Coronary artery (tissue), 2 donors: ENCODE data around the gene SLC44A3.

Experiments used
- DNase-seq: peaks from one replicate; pipeline ENCODE4 v3.0.0-alpha.2; 2017; ENCODE audit warnings: low spot score
- H3K27ac ChIP-seq, 2 donors: fragments of 200-600 bp; sonication (generic); one replicate each; pipeline ENCODE4 v1.5.1; 2016 to 2019
- H3K4me3 ChIP-seq: fragments of 200-600 bp; sonication (generic); 2 replicates; pipeline ENCODE4 v1.5.1; 2016; ENCODE audit warnings: mild to moderate bottlenecking, moderate library complexity
- TF ChIP-seq, protein P1 (sequence below): fragments of 200-600 bp; sonication (generic); IDR thresholded peaks from one replicate; pipeline ENCODE4 v1.5.1; 2019; ENCODE audit warnings: antibody characterized with exemption

The SLC44A3 gene

DNA sequence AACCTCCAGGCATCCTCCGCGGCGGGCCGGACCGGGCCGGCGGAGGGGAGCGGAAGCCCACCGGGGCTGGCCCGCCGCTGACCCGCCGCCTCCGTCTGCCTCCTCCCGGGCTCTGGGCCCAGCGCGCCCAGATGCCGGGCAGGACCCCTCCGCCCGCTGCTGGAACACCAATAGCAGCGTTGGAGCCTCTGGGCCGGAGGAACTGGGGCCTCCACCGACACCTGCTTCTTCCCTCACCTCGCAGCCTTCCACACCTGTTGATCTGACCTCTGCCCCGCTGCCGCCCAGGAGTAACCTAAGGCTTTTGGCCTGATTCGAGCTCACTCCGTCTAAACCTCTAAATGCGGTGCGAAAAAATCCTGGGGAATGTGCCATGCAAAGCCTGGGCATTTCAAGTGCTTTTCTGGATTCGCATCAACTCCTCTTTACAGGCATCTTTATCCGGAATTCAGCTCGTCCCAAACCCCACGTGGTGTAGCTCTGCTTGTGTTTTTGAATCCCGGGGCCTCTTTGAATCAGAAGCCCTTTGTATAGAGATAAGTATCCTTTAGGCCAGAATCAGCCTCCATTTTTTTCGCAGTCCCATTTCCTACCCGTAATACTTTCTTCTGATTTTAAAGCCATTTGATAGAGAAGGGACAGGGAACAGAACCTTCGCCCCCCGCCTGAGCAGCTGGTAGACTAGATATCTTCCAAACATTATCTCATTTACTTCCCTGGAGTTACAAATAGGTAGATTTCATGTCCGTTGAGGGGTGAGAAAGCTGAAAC lies 107.4 kb downstream of the SLC44A3 start:
- TF ChIP-seq, protein P1, sequence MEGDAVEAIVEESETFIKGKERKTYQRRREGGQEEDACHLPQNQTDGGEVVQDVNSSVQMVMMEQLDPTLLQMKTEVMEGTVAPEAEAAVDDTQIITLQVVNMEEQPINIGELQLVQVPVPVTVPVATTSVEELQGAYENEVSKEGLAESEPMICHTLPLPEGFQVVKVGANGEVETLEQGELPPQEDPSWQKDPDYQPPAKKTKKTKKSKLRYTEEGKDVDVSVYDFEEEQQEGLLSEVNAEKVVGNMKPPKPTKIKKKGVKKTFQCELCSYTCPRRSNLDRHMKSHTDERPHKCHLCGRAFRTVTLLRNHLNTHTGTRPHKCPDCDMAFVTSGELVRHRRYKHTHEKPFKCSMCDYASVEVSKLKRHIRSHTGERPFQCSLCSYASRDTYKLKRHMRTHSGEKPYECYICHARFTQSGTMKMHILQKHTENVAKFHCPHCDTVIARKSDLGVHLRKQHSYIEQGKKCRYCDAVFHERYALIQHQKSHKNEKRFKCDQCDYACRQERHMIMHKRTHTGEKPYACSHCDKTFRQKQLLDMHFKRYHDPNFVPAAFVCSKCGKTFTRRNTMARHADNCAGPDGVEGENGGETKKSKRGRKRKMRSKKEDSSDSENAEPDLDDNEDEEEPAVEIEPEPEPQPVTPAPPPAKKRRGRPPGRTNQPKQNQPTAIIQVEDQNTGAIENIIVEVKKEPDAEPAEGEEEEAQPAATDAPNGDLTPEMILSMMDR, result no peak
- DNase-seq, result no peak
- Histone ChIP-seq H3K4me3 (peak overlapping the region; percentile 92), H3K27ac (peak overlapping the region; percentile 94 to 100)

DNA sequence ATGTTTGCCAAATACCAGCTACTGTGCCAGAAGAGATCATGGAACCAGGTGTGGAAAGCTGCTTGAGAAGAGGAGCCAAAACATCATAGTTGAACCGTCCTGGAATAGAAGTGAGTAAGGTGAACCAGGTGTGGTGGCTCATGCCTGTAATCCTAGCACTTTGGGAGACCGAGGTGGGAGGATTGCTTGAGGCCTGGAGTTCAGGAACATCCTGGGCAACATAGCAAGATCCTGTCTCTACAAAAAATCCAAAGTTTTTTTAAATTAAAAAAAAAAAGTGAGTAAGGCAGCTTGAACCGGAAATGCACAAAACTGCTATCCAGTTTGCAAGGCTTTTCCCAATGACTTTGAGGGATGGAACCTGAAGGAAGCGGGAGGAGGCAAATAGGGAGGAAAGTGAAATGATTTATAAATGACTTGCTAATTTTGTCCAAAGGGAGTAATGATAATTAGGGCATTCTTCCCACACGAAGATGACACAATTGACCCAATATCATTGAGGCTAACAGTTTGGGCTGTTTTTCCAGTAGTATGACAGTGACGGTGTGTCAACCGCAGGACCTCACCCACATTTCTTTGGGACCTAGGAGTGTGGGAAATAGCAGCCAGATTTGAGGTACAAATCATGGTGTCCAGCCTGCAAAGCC lies 108.3 kb downstream of the SLC44A3 start:
- Histone ChIP-seq H3K27ac (peak overlapping the region; percentile 94 to 100), H3K4me3 (peak overlapping the region; percentile 92)
- DNase-seq, result no peak
- TF ChIP-seq, protein P1, result no peak

DNA sequence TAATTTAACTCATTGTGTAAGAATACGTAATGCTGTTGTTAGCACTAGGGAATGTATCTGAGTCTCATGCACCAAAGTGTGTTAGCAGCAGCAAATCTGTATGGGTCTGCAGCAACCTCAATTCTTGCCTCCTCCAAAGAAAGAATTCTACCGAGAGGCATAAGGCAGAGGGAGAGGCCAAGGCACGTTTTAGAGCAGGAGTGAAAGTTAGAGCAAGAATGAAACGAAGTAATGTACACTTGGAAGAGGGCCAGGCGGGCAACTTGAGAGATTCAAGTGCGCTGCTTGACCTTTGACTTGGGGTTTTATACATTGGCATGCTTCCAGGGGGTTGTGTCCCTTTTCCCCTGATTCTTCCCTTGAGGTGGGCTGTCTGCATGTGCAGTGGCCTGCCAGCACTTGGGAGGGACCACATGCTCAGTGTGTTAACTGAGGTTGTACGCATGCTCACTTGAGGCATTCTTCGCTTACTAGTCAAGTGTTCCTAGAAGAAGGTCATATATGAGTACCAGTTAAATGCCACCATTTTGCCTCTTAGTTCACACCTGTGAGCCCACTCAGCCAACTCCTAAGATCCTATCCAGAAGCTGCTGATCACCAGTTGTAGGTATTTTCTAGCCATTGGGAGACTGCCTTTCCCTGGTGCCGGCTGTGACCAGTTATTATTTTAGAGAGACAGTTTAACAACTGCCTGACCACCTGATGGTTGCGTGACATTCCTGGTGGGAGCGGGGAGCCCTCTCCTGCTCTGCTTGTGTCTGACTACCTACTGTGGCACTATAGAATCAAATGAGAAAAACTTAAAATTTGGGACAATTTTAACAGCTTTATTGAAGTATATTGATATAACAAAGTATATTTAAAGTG lies 109.4 kb downstream of the SLC44A3 start:
- Histone ChIP-seq H3K27ac (peak overlapping the region; percentile 94 to 100), H3K4me3 (peak overlapping the region; percentile 92)
- no peak for DNase-seq
- TF ChIP-seq, protein P1, result no peak

DNA sequence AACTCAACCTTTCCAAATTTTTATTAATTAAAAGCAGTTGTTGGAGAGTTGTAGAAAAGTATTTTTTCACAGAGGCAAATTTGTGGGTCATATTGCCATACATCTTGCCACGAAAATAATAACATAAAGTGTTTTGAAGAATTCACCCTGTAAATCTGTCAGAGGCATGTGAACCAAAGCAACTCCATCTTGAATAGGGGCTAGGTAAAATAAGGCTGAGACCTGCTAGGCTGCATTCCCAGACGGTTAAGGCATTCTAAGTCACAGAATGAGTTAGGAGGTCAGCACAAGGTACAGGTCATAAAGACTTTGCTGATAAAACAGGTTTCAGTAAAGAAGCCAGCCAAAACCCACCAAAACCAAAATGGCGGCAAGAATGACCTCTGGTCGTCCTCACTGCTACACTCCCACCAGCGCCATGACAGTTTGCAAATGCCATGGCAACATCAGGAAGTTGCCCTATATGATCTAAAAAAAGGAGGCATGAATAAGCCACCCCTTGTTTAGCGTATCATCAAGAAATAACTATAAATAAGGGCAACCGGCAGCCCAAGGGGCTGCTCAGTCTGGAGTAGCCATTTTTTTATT lies 111.2 kb downstream of the SLC44A3 start:
- no peak overlapping the region for H3K27ac ChIP-seq
- DNase-seq, result no peak

DNA sequence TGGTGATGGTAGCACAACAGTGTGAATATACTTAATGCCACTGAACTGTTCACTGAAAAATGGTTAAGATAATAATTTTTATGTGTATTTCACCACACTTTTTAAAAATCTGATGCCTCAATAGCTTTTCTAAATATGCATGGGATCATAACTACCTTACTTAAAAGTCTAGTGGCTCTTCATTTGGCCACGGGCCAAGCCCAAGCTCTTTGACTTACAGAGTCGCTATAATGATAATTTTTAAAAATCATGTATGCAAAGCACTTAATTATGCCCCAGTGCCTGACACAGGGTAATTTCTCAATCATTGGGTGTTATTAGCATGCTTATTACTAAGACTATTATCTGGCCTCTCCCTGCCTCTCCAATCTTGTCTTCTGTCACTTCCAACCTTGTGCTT lies 114.4 kb downstream of the SLC44A3 start:
- TF ChIP-seq, protein P1, result no peak
- no peak for DNase-seq
- H3K4me3 ChIP-seq, result no peak overlapping the region
- H3K27ac ChIP-seq, result no peak overlapping the region

More for the DNA sequence above, 111.2 kb downstream of the SLC44A3 start:
- H3K4me3 ChIP-seq, result no peak overlapping the region
- TF ChIP-seq, protein P1, result no peak

DNA sequence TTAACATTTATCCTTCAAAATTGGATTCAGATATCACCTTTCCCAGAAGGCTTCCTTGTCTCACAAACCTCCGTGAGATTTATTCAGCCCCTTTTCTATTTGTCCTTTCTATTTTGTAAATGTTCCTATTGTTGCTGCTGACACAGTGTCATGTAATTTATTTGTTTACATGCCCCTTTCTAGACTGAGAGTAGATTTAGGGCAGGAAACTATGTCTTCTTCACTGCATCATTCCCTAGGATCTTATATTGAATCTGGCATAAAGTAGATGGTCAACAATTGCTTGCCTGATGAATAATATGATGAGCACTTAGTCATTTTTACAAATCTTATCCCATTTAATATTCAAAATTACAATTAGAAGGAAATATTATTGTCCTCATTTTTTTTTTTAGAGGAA lies 114.9 kb downstream of the SLC44A3 start:
- TF ChIP-seq, protein P1, result no peak
- Histone ChIP-seq H3K27ac (no peak overlapping the region), H3K4me3 (no peak overlapping the region)
- no peak for DNase-seq
